ENCODE measurements around the gene SLC36A1.

DNA sequence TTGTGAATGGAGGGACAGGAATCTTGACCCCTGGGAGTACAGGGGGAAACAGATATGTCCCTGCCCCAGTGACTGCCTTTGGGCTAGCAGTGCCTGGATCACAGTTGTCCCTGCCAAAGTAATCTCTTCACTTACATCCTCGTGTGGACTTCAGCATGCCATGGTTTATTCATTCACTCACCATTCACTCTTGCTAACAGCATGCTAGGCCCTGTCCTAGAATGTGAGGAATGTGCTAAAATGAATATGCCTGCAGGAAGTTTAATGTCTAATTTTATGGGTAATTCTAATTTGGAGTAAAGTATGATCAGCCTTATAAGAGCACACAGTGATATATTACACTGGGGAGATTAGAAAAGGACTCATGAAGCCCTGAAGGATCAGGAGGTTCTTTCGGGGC lies 80.8 kb downstream of the SLC36A1 start:
- TF ChIP-seq, protein P1, sequence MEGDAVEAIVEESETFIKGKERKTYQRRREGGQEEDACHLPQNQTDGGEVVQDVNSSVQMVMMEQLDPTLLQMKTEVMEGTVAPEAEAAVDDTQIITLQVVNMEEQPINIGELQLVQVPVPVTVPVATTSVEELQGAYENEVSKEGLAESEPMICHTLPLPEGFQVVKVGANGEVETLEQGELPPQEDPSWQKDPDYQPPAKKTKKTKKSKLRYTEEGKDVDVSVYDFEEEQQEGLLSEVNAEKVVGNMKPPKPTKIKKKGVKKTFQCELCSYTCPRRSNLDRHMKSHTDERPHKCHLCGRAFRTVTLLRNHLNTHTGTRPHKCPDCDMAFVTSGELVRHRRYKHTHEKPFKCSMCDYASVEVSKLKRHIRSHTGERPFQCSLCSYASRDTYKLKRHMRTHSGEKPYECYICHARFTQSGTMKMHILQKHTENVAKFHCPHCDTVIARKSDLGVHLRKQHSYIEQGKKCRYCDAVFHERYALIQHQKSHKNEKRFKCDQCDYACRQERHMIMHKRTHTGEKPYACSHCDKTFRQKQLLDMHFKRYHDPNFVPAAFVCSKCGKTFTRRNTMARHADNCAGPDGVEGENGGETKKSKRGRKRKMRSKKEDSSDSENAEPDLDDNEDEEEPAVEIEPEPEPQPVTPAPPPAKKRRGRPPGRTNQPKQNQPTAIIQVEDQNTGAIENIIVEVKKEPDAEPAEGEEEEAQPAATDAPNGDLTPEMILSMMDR (IDR thresholded peaks at IDR 0.05; ENCODE audit: low read depth, low read length): no peak
- TF ChIP-seq POLR2A (IDR thresholded peaks at IDR 0.05; ENCODE audit: extremely low read depth, insufficient read length): no peak
- TF ChIP-seq, protein P2, sequence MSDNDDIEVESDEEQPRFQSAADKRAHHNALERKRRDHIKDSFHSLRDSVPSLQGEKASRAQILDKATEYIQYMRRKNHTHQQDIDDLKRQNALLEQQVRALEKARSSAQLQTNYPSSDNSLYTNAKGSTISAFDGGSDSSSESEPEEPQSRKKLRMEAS (IDR thresholded peaks at IDR 0.05; ENCODE audit: low read depth, low read length): no peak

Measured in NB4 (cell line).